GM19025 (cell line): Measurements from ENCODE around the gene RNU7-1.

Experiments
- ATAC-seq: cut with Tn5 transposase; IDR thresholded peaks from one replicate; pipeline ENCODE4 v1.9.1; 2021; ENCODE audit warnings: mild to moderate bottlenecking, low read depth, moderate library complexity; ENCODE audit not compliant: unreplicated experiment

RNU7-1 gene

GRCh38 chr12:6952121-6952862 lies 8.7 kb downstream of the RNU7-1 start:
- ATAC-seq = no peak

- no peak for ATAC-seq
Measured at GRCh38 chr12:6952863-6953441, 9.3 kb downstream of the RNU7-1 start.

GRCh38 chr12:6953442-6954315 lies 10.1 kb downstream of the RNU7-1 start:
- ATAC-seq = peak; percentile 39

- no peak for ATAC-seq
Measured at GRCh38 chr12:6954316-6955107, 10.9 kb downstream of the RNU7-1 start.

GRCh38 chr12:6955108-6956020 lies 11.7 kb downstream of the RNU7-1 start:
- no peak for ATAC-seq

GRCh38 chr12:6956021-6956727 lies 12.6 kb downstream of the RNU7-1 start:
- ATAC-seq = no peak

GRCh38 chr12:6957151-6957701 lies 13.6 kb downstream of the RNU7-1 start:
- ATAC-seq = no peak

GRCh38 chr12:6957741-6958608 lies 14.4 kb downstream of the RNU7-1 start:
- no peak for ATAC-seq

- no peak for ATAC-seq
Measured at GRCh38 chr12:6958609-6959057, 15.0 kb downstream of the RNU7-1 start.

GRCh38 chr12:6959058-6959804 lies 15.6 kb downstream of the RNU7-1 start:
- ATAC-seq = peak; percentile 44

- no peak for ATAC-seq
Measured at GRCh38 chr12:6959805-6960592, 16.4 kb downstream of the RNU7-1 start.

- ATAC-seq = no peak
Measured at GRCh38 chr12:6960593-6961277, 17.1 kb downstream of the RNU7-1 start.

- ATAC-seq = no peak
Measured at GRCh38 chr12:6961278-6961694, 17.7 kb downstream of the RNU7-1 start.

- no peak for ATAC-seq
Measured at GRCh38 chr12:6961695-6962284, 18.2 kb downstream of the RNU7-1 start.
